Endothelial cell of umbilical vein (primary cell): Measurements from ENCODE around the gene LGALS3BP. TPM values are rescaled to one million over a fixed set of nuclear protein-coding genes. Genes with fewer than 3 reads are reported as not detected.

Experiments used
- BruUV-seq: library from RNA; stranded (reverse); fragments of 400-500 nt; replicated peaks from 2 replicates; lab custom pipeline; 2021; lab: Mats Ljungman, UMichigan
- CTCF ChIA-PET: fragments of 300-600, 350-600 bp; sonication (Branson Sonifier 250); formaldehyde crosslinking; loops from one replicate; lab custom pipeline; 2021; ENCODE audit warnings: antibody characterized with exemption, inconsistent platforms; lab: Charles Lee
- POLR2A ChIA-PET: fragments of 300-600, 350-600 bp; sonication (Branson Sonifier 250); formaldehyde crosslinking; loops from one replicate; lab custom pipeline; 2021; ENCODE audit warnings: antibody characterized with exemption, inconsistent platforms; lab: Charles Lee
- DNase-seq: peaks from one replicate; pipeline ENCODE4 v3.0.0-alpha.2; 2011; ENCODE audit warnings: low read depth, low spot score
- FAIRE-seq: peaks from 2 replicates; lab custom pipeline; 2011; peaks lifted over from hg19 to GRCh38; lab: Jason Lieb, UNC
- H2AFZ ChIP-seq: 2 replicates; pipeline ENCODE4 v1.6.0; 2012; ENCODE audit warnings: low read depth, low read length, control low read depth, inconsistent platforms
- H3K27ac ChIP-seq: 2 replicates; pipeline ENCODE4 v1.5.1; 2011; ENCODE audit warnings: low read depth, mild to moderate bottlenecking, control low read depth, low read length, moderate library complexity; ENCODE audit not compliant: insufficient read depth
- H3K27me3 ChIP-seq, 2 experiments: 2 replicates each; pipeline versions ENCODE4 v1.6.0 to v1.6.1; 2011; ENCODE audit warnings: low read length in 2 of 2, mixed read lengths in 1 of 2; ENCODE audit not compliant: control insufficient read depth in 2 of 2, insufficient read depth in 2 of 2
- H3K36me3 ChIP-seq, 2 experiments: 2 replicates in 1 of 2; 3 replicates in 1 of 2; pipeline ENCODE4 v1.5.1; 2011; ENCODE audit warnings: low read length in 2 of 2, mild to moderate bottlenecking in 1 of 2, moderate library complexity in 1 of 2; ENCODE audit not compliant: control insufficient read depth in 2 of 2, insufficient read depth in 2 of 2; ENCODE audit errors: extremely low read depth in 1 of 2
- H3K4me1 ChIP-seq: 3 replicates; pipeline ENCODE4 v1.5.1; 2011; ENCODE audit warnings: mild to moderate bottlenecking, low read length; ENCODE audit not compliant: control insufficient read depth, insufficient read depth; ENCODE audit errors: extremely low read depth
- H3K4me2 ChIP-seq: 2 replicates; pipeline ENCODE4 v1.6.1; 2011; ENCODE audit warnings: low read length, control low read depth, mixed read lengths; ENCODE audit not compliant: insufficient read depth
- H3K4me3 ChIP-seq, 3 experiments: fragments of 200-600 bp in 1 of 3; sonication (generic), shearing (Covaris generic) in 1 of 3; replicated peaks in 1 of 3; 2 replicates each; pipeline ENCODE4 v1.5.1; 2011 to 2016; ENCODE audit warnings: control low read depth in 3 of 3, low read length in 3 of 3, mild to moderate bottlenecking in 2 of 3, inconsistent platforms in 1 of 3, low read depth in 1 of 3, moderate library complexity in 1 of 3; ENCODE audit not compliant: insufficient read depth in 1 of 3
- H3K79me2 ChIP-seq: 2 replicates; pipeline ENCODE4 v1.6.0; 2012; ENCODE audit warnings: low read length, inconsistent platforms; ENCODE audit not compliant: control insufficient read depth, insufficient read depth
- H3K9ac ChIP-seq: replicated peaks from 2 replicates; pipeline ENCODE3; 2011; ENCODE audit warnings: low read length, control low read depth; ENCODE audit not compliant: insufficient read depth; ENCODE audit errors: extremely low read depth
- H3K9me1 ChIP-seq: replicated peaks from 3 replicates; pipeline ENCODE4 v1.6.0; 2011; ENCODE audit warnings: mild to moderate bottlenecking, low read length; ENCODE audit not compliant: control insufficient read depth, insufficient read depth; ENCODE audit errors: extremely low read depth
- H3K9me3 ChIP-seq: replicated peaks from 2 replicates; pipeline ENCODE4 v1.5.1; 2012; ENCODE audit warnings: low read length, inconsistent platforms; ENCODE audit not compliant: control insufficient read depth, insufficient read depth
- H4K20me1 ChIP-seq: replicated peaks from 2 replicates; pipeline ENCODE3; 2011; ENCODE audit warnings: mild to moderate bottlenecking, low read length; ENCODE audit not compliant: control insufficient read depth, insufficient read depth; ENCODE audit errors: extremely low read depth
- EZH2 ChIP-seq: IDR thresholded peaks from 2 replicates; pipeline ENCODE4 v1.6.1; 2012; ENCODE audit warnings: borderline replicate concordance, low read depth, mild to moderate bottlenecking, moderate library complexity, low read length, inconsistent platforms; ENCODE audit not compliant: severe bottlenecking
- FOS ChIP-seq: IDR thresholded peaks from 2 replicates; pipeline ENCODE4 v1.6.1; 2011; ENCODE audit warnings: mild to moderate bottlenecking, low read length, moderate library complexity, borderline replicate concordance; ENCODE audit not compliant: insufficient read depth
- GATA2 ChIP-seq: IDR thresholded peaks from 2 replicates; pipeline ENCODE4 v1.7.0; 2011; ENCODE audit warnings: low read depth, mild to moderate bottlenecking, moderate library complexity, mixed read lengths, low read length; ENCODE audit not compliant: insufficient read length, insufficient read depth
- MAX ChIP-seq: IDR thresholded peaks from 2 replicates; pipeline ENCODE4 v1.6.1; 2011; ENCODE audit not compliant: insufficient read depth, insufficient read length
- POLR2AphosphoS5 ChIP-seq: IDR thresholded peaks from 2 replicates; pipeline ENCODE4 v1.6.1; 2012; ENCODE audit warnings: low read depth, mild to moderate bottlenecking, control low read depth, low read length, moderate library complexity; ENCODE audit not compliant: insufficient read depth
- dilution Hi-C: fragments of 300-500 bp; cut with MboI; formaldehyde crosslinking; loops from one replicate; pipeline ENCODE4 v1.15.0; 2019; ENCODE audit warnings: low sequenced_read_pairs; ENCODE audit not compliant: extremely low pct_ligation_motif_present
- intact Hi-C: fragments of 100-400 bp; cut with micrococcal nuclease; formaldehyde crosslinking; loops from one replicate; pipeline ENCODE4 v1.10.0; 2022
- polyA plus RNA-seq, 4 experiments: library from polyadenylated mRNA; depleted of rRNA in 3 of 4; stranded (reverse) in 3 of 4; unstranded in 1 of 4; fragments of >200 nt; gene quantifications; 2 replicates each; pipeline versions ENCODE4 v1.2.1 to v1.2.3, GENCODE V29; 2011 to 2012; ENCODE audit warnings: missing spikeins in 1 of 4
- total RNA-seq: library from RNA; stranded (reverse); gene quantifications from 2 replicates; pipeline ENCODE4 v1.2.3, GENCODE V29; 2021

Gene LGALS3BP
- total and polyA plus RNA-seq, 2 donors (not counting 3 experiments of a cell fraction or from before 2014, with no cell fraction given): 0.77 to 1.3 TPM

- CTCF ChIA-PET: interaction anchor here (0.8 kb wide), 1 partner anchor 41 kb away, joined by 8 read pairs; no protein-coding TSS in a partner anchor
- dilution Hi-C loops (no loop called here), intact Hi-C loops (loop anchor here (5.0 kb wide), 1 partner anchor 973 kb away; the partner anchor contains the start of gene TNRC6C)
- H2AFZ ChIP-seq: no peak overlapping the region
- no peaks in the 10 kb centered on the region for H3K79me2 ChIP-seq
- H3K36me3 ChIP-seq: no peaks in the 10 kb centered on the region
- no peak for FAIRE-seq
- no peak overlapping the region for H3K4me3 ChIP-seq
- no peak overlapping the region for H3K4me2 ChIP-seq
- H3K9ac ChIP-seq: no peak overlapping the region
- BruUV-seq: no TSS peak
- POLR2A ChIA-PET: no interaction called here
- H4K20me1 ChIP-seq: no peaks in the 10 kb centered on the region
- H3K27ac ChIP-seq: no peak overlapping the region
- H3K4me1 ChIP-seq: peaks cover 28% of the 10 kb centered on the region
- H3K9me1 ChIP-seq: no peaks in the 10 kb centered on the region
- no peaks in the 10 kb centered on the region for H3K27me3 ChIP-seq
- TF ChIP-seq MAX: no peak
- no peak for TF ChIP-seq POLR2AphosphoS5
- H3K9me3 ChIP-seq: no peaks in the 10 kb centered on the region
- no peak for DNase-seq
Observed at GRCh38 chr17:78929908-78930775, 49.6 kb downstream of the LGALS3BP start.

- H2AFZ ChIP-seq: peak overlapping the region; percentile 62
- no peaks in the 10 kb centered on the region for H3K9me1 ChIP-seq
- TSS peak; percentile 82 for BruUV-seq
- no peaks in the 10 kb centered on the region for H3K9me3 ChIP-seq
- H3K4me1 ChIP-seq: peaks cover 13% of the 10 kb centered on the region
- FAIRE-seq: peak; percentile 85
- H3K4me3 ChIP-seq: peak overlapping the region in 2 of 3 experiments; percentile 17 to 78
- H3K9ac ChIP-seq: peak overlapping the region; percentile 59
- dilution Hi-C loops (no loop called here), intact Hi-C loops (loop anchor here (1.0 to 2.0 kb wide), 4 partner anchors 8 to 63 kb away; no protein-coding TSS in a partner anchor)
- peak overlapping the region; percentile 59 for H3K4me2 ChIP-seq
- peak overlapping the region; percentile 64 for H3K27ac ChIP-seq
- CTCF ChIA-PET: interaction anchor here (1.1 to 1.6 kb wide), 4 partner anchors 41 to 60 kb away, joined by 3 to 5 read pairs (median 4); no protein-coding TSS in a partner anchor
- no peaks in the 10 kb centered on the region for H3K27me3 ChIP-seq
- TF ChIP-seq POLR2AphosphoS5: no peak
- no peak for TF ChIP-seq FOS
- no peak for TF ChIP-seq GATA2
- TF ChIP-seq MAX: no peak
- no peak for TF ChIP-seq EZH2
- H3K79me2 ChIP-seq: peaks cover 36% of the 10 kb centered on the region
- H3K36me3 ChIP-seq: no peaks in the 10 kb centered on the region
- DNase-seq: peak; percentile 85
- H4K20me1 ChIP-seq: peaks cover 5% of the 10 kb centered on the region
- POLR2A ChIA-PET: no interaction called here
Observed at GRCh38 chr17:78925662-78926555, 53.8 kb downstream of the LGALS3BP start.
